Caco-2 (cell line): ENCODE measurements around the gene SLC25A10. TPM values are rescaled to one million over a fixed set of nuclear protein-coding genes. Genes with fewer than 3 reads are reported as not detected.

Experiments
- microRNA-seq: library from miRNA; unstranded; fragments of <30 nt; microRNA quantifications from one replicate; pipeline ENCODE4 v1.2.0, GENCODE V29; 2022
- total RNA-seq: library from RNA; stranded (reverse); gene quantifications from 2 replicates; pipeline ENCODE4 v1.2.3, GENCODE V29; 2022

Gene SLC25A10
- total RNA-seq, 1 experiment from 2014 or later = 49.5 TPM

Small RNA genes lying within 50 kb of the gene (microRNA-seq; reads per million reads assigned to microRNA genes)
- gene MIR6786 = 0.74 reads per million

Other genes with a start within 250 kb of the SLC25A10 start
- 1,436 and 1,933 TPM in 2 replicates for gene ACTG1, start 199.5 kb upstream of the SLC25A10 start, total RNA-seq
- 2.1 and 2.9 TPM in 2 replicates for gene FSCN2, start 183.9 kb upstream of the SLC25A10 start, total RNA-seq
- gene FAAP100, start 159.9 kb upstream of the SLC25A10 start, total RNA-seq = 38.5 and 42.2 TPM in 2 replicates
- gene NPLOC4, start 75.2 kb upstream of the SLC25A10 start, total RNA-seq = 119 and 139 TPM in 2 replicates
- gene TSPAN10, start 75.1 kb upstream of the SLC25A10 start, total RNA-seq = 4.0 and 4.1 TPM in 2 replicates
- gene PDE6G, start 55.7 kb upstream of the SLC25A10 start, total RNA-seq = not detected in 2 replicates
- 32.4 and 37.0 TPM in 2 replicates for gene OXLD1, start 45.7 kb upstream of the SLC25A10 start, total RNA-seq
- gene CCDC137, start 45.5 kb upstream of the SLC25A10 start, total RNA-seq = 49.0 and 50.5 TPM in 2 replicates
- gene ARL16, start 28.5 kb upstream of the SLC25A10 start, total RNA-seq = 45.1 and 49.8 TPM in 2 replicates
- gene HGS, start 28.3 kb upstream of the SLC25A10 start, total RNA-seq = 176 and 178 TPM in 2 replicates
- 164 and 176 TPM in 2 replicates for gene MRPL12, start 8.9 kb upstream of the SLC25A10 start, total RNA-seq
- 0.91 and 1.0 TPM in 2 replicates for gene GCGR, start 91.9 kb downstream of the SLC25A10 start, total RNA-seq
- 59.7 and 60.0 TPM in 2 replicates for gene MCRIP1, start 121.0 kb downstream of the SLC25A10 start, total RNA-seq
- 0.93 TPM in 1 of 2 replicates, not detected in the other for gene PPP1R27, start 122.8 kb downstream of the SLC25A10 start, total RNA-seq
- gene P4HB, start 148.3 kb downstream of the SLC25A10 start, total RNA-seq = 895 and 958 TPM in 2 replicates
- gene ARHGDIA, start 159.1 kb downstream of the SLC25A10 start, total RNA-seq = 253 and 292 TPM in 2 replicates
- gene ALYREF, start 179.3 kb downstream of the SLC25A10 start, total RNA-seq = 248 and 252 TPM in 2 replicates
- gene ANAPC11, start 179.4 kb downstream of the SLC25A10 start, total RNA-seq = 133 and 140 TPM in 2 replicates
- gene NPB, start 190.0 kb downstream of the SLC25A10 start, total RNA-seq = 0.37 and 0.68 TPM in 2 replicates
- gene PCYT2, start 199.1 kb downstream of the SLC25A10 start, total RNA-seq = 125 and 151 TPM in 2 replicates
- 55.6 and 57.4 TPM in 2 replicates for gene SIRT7, start 205.9 kb downstream of the SLC25A10 start, total RNA-seq
- 28.9 and 29.1 TPM in 2 replicates for gene MAFG, start 215.5 kb downstream of the SLC25A10 start, total RNA-seq
- 200 and 203 TPM in 2 replicates for gene PYCR1, start 225.0 kb downstream of the SLC25A10 start, total RNA-seq
- gene MYADML2, start 234.9 kb downstream of the SLC25A10 start, total RNA-seq = not detected in 2 replicates
- 11.1 and 13.0 TPM in 2 replicates for gene NOTUM, start 248.9 kb downstream of the SLC25A10 start, total RNA-seq